Activated T-cell treated with anti-CD3 and anti-CD28 coated beads for 24 hours (primary cell): Measurements from ENCODE around the gene MEIS1.

Experiments used
- DNase-seq: peaks from one replicate; pipeline ENCODE4 v3.0.0-alpha.2; 2020; ENCODE audit warnings: low read depth

Gene MEIS1

DNA sequence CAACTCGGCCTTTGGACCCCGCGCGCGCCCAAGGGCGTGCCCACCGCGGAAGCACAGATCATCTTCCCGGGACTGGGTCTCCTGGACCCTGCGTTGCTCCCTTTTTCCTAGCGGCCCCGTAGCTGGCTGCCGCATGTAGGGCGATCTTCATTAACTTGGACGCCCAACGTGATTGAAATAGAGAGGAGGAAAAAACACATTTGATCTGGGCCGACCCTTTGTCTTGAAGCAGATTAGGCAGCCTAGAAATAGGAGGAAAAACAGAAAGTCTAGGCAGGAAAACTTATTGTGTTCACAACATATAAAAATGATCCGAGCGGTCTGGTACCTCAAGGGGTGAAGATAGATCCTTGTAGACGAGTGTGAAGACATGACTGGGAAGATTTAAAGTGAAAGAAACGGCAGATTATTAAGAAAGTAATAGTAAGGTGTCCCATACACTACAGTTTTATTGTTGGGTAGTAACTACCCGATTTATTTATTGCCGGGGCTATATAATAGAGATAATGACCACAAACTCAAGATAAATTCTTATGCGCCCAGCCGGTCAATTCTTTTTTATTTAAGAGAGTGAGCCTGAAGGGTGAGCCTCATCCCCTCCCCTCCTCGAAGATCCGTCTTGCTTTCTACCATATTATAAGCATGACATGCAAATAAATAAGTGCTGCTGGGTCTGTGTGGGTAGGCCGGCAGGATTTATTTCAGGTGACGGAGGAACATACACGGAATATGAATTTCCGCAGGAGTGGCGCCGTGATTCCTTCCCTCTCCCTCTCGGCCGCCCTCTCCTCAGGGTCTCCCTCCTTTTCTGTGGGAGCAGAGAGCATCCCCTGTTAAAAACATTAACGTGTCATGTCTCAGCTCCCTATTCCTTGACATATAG is 147.4 kb downstream of the MEIS1 start:
- DNase-seq, result no peak

DNA sequence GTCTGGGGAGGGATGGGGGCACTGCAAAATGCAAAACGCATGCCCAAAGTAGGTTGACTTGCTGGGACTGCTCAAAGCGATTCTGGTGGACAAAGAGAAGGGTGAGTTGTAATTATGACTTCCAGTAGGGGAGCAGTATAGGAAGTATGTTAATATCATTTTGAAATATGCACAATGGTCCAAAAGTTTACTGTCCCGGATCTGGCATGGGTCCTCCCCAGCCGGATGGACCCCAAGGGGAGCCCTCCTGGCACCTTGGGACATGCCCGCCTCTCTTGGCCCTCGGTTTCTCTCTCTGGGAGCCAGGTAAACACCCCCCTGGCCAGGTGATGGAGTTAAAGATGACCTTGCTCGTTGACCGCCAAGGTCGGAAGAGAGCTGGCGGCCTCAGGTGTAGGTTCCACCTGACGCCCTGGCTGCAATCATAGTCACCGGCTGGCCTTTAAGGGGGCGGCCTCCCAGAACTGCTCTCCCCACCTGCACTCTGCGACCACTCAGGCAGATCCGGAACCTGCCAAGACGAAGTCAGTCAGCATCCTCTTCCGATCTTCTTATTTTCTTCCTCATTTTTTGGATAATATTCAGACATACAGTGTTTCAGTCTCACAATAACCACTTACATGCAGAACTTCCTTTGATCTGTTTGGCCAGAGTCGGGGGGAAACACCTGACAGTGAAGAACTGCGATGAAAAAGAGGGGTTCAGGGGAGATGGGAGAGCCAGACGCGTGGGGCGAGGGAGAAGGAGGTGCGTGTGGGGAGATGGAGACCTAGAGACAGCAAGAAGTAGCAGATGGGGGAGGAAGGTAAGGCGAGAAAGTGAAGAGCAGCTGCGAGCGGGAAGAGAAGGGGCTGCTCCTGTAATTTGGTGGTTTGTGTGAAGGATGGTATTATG is 148.3 kb downstream of the MEIS1 start:
- no peak for DNase-seq

DNA sequence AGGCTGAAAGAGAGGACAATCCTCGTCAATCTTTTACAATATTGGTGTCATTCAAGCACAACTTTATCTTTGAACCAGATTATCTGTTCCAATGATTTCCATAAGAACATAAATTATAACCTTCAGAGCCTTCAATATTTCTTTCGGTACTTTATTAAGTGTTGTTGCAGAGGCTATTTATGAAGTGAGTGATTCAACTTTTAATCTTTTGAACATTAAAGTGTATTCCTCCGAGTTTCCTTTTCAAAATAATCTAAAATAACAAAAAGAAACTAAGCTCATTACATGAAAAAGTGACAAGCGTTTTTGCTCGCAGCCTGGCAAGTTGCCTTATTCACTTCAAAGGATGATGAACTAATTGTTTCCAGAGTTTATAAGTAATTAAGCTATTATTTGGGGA is 149.0 kb downstream of the MEIS1 start:
- DNase-seq, result no peak

DNA sequence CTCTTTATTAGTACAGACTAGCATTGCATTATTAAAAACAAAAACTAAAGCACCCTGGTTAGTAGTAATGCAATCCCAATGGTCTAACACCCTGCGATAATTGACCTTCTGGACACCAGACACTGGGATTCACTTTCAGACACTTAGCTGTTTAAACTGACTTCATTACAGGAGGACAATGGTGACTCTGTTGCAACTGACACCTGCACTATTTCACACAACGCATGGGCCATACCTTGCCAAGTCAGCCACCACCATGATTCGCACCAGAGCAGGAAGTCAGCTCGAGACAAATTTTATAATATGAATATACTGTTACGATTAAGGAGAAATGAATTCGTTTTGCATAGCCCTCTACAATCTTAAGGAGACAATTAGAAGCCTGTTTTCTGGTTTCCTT is 150.7 kb downstream of the MEIS1 start:
- DNase-seq, result no peak

DNA sequence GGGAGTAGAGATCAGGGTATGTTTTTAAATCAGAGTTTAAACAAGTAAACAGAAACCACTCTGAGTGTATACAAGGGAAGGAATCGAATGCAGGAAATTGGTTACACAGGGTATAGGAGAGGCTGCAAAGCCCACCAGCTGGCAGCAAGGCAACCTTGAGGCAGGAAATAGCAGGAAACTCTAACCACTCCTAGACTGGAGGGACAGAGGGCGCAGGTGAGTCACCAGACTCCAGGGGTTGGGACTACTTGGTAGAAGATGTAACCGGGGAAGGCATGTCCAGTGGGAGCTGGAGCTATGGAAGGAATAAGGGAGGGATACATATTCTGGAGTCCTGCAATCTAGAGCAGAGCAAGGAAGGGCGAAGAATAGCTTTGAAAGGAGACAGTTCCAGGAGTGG is 152.3 kb downstream of the MEIS1 start:
- DNase-seq, result no peak

DNA sequence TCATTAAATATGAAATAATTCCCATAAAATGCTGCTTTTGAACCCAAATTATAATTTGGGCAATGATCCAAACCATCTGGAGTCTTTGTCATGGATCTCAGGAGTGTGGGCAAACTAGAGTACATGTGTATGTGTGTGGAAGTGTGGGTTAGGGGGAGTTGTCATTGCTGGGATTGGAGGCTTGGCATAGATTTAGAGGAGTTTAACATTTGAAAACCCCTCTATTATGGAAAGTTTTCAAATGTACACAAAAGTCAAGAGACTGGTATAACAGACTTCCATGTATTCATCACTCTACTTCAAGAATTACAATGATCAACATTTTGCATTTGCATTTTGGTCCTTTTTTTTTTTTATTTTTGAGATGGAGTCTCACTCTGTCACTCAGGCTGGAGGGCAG is 159.1 kb downstream of the MEIS1 start:
- no peak for DNase-seq

DNA sequence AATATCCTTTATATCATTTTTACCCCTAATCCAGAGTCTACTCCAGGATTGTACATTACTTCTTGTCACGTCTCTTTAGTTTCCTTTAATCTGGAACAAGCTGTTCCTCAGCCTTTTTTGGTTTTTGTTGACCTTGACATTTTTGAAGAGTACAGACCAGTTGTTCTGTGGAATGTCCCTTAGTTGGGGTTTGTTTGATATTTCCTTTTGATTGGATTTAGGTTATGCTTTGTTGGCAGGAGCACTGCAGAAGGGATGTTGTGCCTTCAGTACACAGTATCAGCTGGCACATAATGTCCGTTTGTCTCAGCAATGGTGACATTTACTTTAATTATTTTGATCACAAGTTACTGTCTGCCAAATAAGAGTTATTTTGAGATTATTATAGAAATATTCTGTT is 160.6 kb downstream of the MEIS1 start:
- no peak for DNase-seq

DNA sequence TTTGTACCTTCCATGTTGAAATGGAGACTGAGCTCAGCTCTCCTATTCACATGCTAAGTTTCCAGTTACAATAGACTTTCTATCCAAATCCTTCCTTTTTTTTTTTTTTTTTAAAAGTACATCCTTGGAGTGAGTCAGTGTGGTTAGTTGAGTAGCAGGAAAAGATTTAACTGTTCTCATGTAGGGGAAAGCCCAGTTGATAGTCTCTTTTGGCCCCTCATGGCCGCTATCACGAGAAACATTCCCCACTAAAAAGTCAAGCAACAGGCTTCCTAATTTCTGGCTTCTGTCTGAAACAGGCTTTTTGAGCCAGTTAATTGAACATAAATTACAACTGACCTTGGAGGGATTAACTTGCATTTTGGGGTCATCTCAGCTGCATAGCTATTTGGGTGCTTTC is 161.3 kb downstream of the MEIS1 start:
- DNase-seq, result no peak

DNA sequence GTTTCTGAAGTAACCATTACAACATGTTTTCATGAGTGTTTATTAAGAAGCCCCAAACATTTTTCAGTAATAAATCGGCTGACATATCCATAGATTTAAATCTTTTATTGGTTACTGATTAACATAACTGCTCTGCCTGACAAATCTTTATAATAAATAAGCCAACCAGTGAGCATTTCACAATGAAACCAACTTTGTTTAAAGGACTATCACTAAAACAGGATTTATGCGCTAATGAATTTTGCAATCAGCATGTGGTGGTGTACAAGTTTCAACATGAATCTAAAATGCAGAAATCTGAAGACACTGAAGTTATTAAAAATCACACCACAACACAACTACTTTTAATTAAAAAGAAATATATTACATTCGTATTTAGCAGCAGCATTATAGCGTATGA is 166.7 kb downstream of the MEIS1 start:
- no peak for DNase-seq

DNA sequence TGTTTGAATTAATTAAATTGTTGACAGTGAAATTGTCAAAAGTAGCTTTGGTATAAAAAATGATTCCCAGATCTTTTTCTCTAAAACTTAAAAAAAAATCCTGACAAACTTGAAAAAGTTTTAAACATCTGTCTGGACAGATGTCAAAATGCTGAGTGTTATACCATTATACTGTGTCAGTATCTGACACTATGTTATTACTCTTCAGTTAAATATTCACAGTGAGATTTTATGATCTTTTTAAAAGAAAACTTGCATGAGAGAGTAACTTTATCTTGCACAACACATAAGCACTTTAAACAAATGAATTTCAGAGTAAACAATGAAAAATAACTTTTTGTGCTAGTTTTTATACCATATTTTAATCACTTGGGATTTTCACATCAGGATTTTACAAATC is 167.4 kb downstream of the MEIS1 start:
- DNase-seq, result no peak

DNA sequence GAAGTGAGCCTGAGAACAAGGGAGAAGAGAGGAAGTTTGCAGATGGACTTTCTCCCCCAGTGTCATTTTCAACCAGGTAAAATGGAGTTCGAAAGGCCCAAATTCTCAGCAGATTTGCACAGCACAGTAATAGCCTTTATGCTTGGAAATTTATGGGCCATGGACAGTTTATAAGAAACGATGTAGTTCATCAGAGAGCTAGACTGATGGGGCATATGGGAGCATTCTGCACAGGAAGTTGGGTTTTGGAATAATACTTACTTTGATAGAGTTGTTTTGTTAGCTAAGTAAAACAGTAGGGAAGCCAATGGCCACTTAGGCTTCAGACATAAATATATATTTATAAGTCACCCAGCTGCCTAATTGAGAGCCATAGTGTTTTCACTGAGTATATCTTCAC is 169.4 kb downstream of the MEIS1 start:
- DNase-seq, result no peak

DNA sequence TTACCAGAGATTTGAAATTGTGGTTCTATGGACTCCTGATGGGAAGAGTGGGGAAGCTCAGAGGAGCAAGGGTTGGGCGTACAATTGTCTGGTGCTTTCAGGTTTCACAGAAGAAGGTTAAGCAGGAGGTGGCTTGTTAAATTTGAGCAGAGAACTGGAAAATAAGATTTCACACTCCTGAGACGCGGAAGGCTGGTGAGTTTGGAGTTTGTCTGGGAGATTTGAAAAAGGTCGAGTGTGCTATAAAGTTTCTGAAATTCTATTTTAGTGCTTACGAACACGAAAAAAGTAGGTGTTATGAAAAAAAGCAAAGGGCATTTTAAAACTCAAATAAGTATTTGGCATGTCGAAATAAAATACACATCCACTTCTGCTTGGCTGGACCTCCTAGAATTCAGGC is 170.1 kb downstream of the MEIS1 start:
- DNase-seq, result no peak

DNA sequence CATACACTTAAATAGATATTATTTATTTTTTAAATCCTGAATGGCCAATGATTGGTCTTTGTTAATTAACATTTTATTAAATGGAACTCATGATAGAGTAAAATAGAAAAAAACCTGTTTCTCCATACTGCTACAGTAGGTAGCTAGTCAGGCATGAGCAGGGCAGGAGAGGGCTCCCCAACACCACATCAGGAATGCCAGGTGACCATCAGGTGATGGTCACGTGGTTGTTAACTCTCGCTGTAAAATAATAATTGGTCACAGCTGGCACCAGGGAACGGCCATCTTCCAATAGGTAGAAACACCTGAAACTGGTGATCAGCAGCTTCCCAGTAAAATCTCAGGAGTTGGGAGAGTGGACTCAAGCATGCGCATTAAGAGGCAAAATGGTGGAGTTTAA is 172.2 kb downstream of the MEIS1 start:
- no peak for DNase-seq
